Measurements from ENCODE around the gene C1orf52. TPM values are rescaled to one million over a fixed set of nuclear protein-coding genes. Genes with fewer than 3 reads are reported as not detected.

The C1orf52 gene
- total RNA-seq, 2 experiments from 2014 or later, result 35.6 to 37.4 TPM

DNA sequence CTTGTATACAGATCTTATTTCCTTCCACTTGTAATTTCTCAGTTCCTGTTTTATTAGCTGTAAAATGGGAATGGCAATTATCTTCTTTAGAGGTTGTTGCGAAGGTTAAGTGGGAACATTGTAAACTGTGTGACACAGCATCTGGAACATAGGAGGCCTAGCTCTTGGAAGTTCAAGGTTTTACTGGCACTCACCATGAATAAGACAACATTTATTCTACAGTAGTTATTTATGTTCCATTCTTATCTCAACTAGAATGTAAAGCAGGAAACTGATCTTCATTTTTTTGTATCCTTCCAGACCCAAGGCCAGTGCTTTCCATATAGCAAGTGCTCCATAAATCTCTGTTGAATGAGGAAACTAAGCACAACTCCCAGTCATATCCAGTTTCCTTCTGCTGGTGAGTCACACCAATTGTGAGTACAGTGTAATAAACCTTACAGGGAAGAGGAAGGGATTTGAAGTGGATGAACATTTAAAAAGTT, 15.5 kb upstream of the C1orf52 start:
- Histone ChIP-seq H3K4me2 (ENCODE audit: low read length) (peak overlapping the region; percentile 91), H4K20me1 (ENCODE audit: insufficient read depth, low read length) (peaks cover 22% of the 10 kb centered on the region), H3K9me2 (ENCODE audit: insufficient read depth, low read length) (no peaks in the 10 kb centered on the region), H3K9me3 (ENCODE audit: low read length) (0 out of 2 replicates have a peak, but pooled peaks cover 3% of the 10 kb centered on the region), H3K4me1 (ENCODE audit: insufficient read depth, low read length, poor library complexity, severe bottlenecking) (peaks cover 25% of the 10 kb centered on the region), H3K79me2 (ENCODE audit: insufficient read depth, low read depth, low read length) (peaks cover 61% of the 10 kb centered on the region), H3K27ac (ENCODE audit: low read depth, low read length, poor library complexity, severe bottlenecking) (peak overlapping the region; percentile 82), H2AFZ (ENCODE audit: low read length) (no peak overlapping the region), H3K36me3 (ENCODE audit: insufficient read depth, low read length) (peaks cover 47% of the 10 kb centered on the region), H3K4me3 (ENCODE audit: low read depth, low read length, poor library complexity, severe bottlenecking) (peak overlapping the region; percentile 96)
- POLR2A ChIA-PET, result interaction anchor here (0.8 to 4.4 kb wide), 10 partner anchors 9 to 472 kb away, joined by 3 to 34 read pairs (median 4); partner anchors contain the start of gene C1orf52
- CTCF ChIA-PET (ENCODE audit: unreplicated experiment), result interaction anchor here (0.6 kb wide), 1 partner anchor 16 kb away, joined by 4 read pairs; the partner anchor contains the start of gene C1orf52
- peak; percentile 30 for DNase-seq (ENCODE audit: low spot score)
- intact Hi-C loops (cut with micrococcal nuclease; ENCODE audit: unreplicated experiment), result loop anchor here (2.0 to 10.0 kb wide), 5 partner anchors 16 to 973 kb away; partner anchors contain the start of genes C1orf52, MCOLN2, SAMD13 and SSX2IP
- no peak for TF ChIP-seq EZH2phosphoT487 (IDR thresholded peaks at IDR 0.05; ENCODE audit: borderline replicate concordance, low read depth, low read length)
- TF ChIP-seq, protein P1, sequence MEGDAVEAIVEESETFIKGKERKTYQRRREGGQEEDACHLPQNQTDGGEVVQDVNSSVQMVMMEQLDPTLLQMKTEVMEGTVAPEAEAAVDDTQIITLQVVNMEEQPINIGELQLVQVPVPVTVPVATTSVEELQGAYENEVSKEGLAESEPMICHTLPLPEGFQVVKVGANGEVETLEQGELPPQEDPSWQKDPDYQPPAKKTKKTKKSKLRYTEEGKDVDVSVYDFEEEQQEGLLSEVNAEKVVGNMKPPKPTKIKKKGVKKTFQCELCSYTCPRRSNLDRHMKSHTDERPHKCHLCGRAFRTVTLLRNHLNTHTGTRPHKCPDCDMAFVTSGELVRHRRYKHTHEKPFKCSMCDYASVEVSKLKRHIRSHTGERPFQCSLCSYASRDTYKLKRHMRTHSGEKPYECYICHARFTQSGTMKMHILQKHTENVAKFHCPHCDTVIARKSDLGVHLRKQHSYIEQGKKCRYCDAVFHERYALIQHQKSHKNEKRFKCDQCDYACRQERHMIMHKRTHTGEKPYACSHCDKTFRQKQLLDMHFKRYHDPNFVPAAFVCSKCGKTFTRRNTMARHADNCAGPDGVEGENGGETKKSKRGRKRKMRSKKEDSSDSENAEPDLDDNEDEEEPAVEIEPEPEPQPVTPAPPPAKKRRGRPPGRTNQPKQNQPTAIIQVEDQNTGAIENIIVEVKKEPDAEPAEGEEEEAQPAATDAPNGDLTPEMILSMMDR (conservative IDR thresholded peaks at IDR 0.05; ENCODE audit: low read length), result no peak
- TSS peak; percentile 73 for BruUV-seq (replicated peaks)

DNA sequence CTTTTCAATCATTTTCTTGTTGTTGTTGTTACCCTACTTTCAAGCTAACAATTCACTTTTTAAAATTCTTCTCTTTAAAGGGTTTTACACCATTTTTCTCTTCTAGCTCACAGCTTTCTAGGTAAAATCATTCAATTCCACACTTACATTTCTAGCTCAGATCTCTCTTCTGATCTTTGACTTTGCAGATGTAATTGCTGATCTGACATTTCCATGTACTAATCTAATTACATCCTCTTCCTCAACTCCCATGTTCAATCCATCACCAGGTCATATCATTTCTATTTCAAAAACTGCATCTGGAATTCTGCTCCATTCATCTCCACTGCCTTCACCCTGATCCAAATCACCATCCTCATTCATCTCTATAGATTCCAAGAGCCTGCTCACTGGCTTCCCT, 13.9 kb upstream of the C1orf52 start:
- H4K20me1 ChIP-seq (ENCODE audit: insufficient read depth, low read length), result peaks cover 28% of the 10 kb centered on the region
- peak overlapping the region; percentile 91 for H3K4me2 ChIP-seq (ENCODE audit: low read length)
- TF ChIP-seq, protein P1 (conservative IDR thresholded peaks at IDR 0.05; ENCODE audit: low read length), result no peak
- no peak for TF ChIP-seq EZH2phosphoT487 (IDR thresholded peaks at IDR 0.05; ENCODE audit: borderline replicate concordance, low read depth, low read length)
- intact Hi-C loops (cut with micrococcal nuclease; ENCODE audit: unreplicated experiment), result loop anchor here (10.0 kb wide), 1 partner anchor 579 kb away; the partner anchor contains the start of gene SSX2IP
- ChIA-PET CTCF (ENCODE audit: unreplicated experiment) (no interaction called here), POLR2A (interaction anchor here (0.7 to 2.6 kb wide), 3 partner anchors 12 to 58 kb away, joined by 3 to 11 read pairs (median 6); partner anchors contain the start of gene C1orf52)
- no TSS peak for BruUV-seq (replicated peaks)
- H3K27ac ChIP-seq (ENCODE audit: low read depth, low read length, poor library complexity, severe bottlenecking), result no peak overlapping the region
- peaks cover 25% of the 10 kb centered on the region for H3K4me1 ChIP-seq (ENCODE audit: insufficient read depth, low read length, poor library complexity, severe bottlenecking)
- H3K9me2 ChIP-seq (ENCODE audit: insufficient read depth, low read length), result no peaks in the 10 kb centered on the region
- no peak for DNase-seq (ENCODE audit: low spot score)
- H3K4me3 ChIP-seq (ENCODE audit: low read depth, low read length, poor library complexity, severe bottlenecking), result no peak overlapping the region
- peaks cover 63% of the 10 kb centered on the region for H3K36me3 ChIP-seq (ENCODE audit: insufficient read depth, low read length)
- H3K9me3 ChIP-seq (ENCODE audit: low read length), result no peaks in the 10 kb centered on the region
- H2AFZ ChIP-seq (ENCODE audit: low read length), result no peak overlapping the region
- H3K79me2 ChIP-seq (ENCODE audit: insufficient read depth, low read depth, low read length), result peaks cover 64% of the 10 kb centered on the region
